ENCODE data around the gene TTC36.

- TF ChIP-seq CTCF (IDR thresholded peaks at IDR 0.05), result no peak
- TF ChIP-seq ZFX (IDR thresholded peaks at IDR 0.05; ENCODE audit: borderline replicate concordance), result no peak
Observed at GRCh38 chr11:118484405-118484804, 42.9 kb upstream of the TTC36 start.

All from 22Rv1 (cell line).